ENCODE data around the gene TRIM74.
"Not testable (repeated sequence)": the region's sequence is repeated elsewhere in the genome, so short reads cannot be mapped to it uniquely, and the experiment has no call there.

GRCh38 chr7:72945597-72945996, 23.7 kb downstream of the TRIM74 start:
- not testable (repeated sequence) for TF ChIP-seq EZH2 (IDR thresholded peaks at IDR 0.05; ENCODE audit: borderline replicate concordance); CTCF (IDR thresholded peaks at IDR 0.05; ENCODE audit: poor library complexity); EZH2phosphoT487 (IDR thresholded peaks at IDR 0.05; ENCODE audit: low read depth, severe bottlenecking, unreplicated experiment)
